ENCODE data around the gene CDHR5.
A peak's percentile ranks its signal among the peaks of the same experiment; 100 is the strongest.

The CDHR5 gene

DNA sequence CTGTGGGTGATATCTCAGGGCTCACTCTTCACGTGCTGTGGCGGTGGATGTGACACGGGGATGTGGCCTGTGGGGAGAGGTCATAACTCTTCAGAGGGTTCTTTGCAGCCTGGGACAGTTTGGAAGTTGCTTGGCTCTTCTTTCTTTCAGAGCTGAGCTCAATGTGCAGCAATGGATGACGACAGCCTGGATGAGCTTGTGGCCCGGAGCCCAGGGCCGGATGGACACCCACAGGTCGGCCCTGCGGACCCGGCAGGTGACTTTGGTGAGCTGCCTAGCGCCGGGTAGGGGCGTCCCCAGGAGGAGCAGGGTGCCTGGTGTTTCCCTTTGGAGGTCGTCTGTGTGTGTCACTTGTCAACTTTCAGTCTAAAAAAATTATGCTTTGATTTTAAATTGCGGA lies 43.4 kb downstream of the CDHR5 start:
- no peak for DNase-seq

DNA sequence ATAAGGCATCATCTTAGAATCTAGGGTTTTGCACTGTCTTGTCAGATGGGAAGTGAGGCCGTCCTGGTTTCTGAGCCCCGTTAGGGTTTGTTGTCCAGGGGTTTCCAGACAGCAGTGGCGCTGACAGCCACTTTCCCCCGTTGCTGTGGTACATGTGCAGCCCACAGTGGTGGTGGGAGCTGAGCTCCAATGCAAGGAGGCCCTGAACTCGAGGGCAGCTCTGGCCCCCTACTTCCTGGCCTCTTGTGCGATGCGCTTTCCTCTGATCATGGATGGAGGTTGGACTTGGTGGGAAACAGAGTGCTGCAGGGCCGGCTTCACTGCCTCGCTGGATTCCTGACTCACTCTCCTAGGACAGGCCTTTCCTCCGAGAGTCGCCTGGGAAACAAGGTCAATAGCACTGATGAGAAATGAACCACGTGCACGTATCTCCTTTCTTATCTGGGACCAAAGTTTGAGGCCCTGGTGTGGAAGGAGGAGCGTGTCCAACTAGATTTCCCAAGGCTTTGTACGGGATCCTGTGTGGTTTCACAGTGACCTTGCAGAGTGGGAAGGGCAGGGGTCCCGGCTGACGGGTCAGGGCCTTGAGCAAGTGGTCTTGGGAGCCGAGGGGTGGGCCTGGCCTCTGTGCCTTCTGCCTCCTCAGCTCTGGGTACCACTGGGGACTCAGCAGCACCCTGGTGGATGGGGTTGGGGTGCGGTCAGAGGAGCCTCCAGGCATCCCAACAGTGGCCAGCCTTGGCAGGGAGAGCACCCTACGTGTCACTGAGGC lies 44.7 kb downstream of the CDHR5 start:
- DNase-seq: no peak

- no peak for DNase-seq
These were observed 46.3 kb downstream of the CDHR5 start for GRCh38 chr11:578276-579035.

- DNase-seq: no peak
These were observed 47.2 kb downstream of the CDHR5 start for GRCh38 chr11:577611-577894.

- no peak for DNase-seq
These were observed 47.7 kb downstream of the CDHR5 start for GRCh38 chr11:576811-577610.

DNA sequence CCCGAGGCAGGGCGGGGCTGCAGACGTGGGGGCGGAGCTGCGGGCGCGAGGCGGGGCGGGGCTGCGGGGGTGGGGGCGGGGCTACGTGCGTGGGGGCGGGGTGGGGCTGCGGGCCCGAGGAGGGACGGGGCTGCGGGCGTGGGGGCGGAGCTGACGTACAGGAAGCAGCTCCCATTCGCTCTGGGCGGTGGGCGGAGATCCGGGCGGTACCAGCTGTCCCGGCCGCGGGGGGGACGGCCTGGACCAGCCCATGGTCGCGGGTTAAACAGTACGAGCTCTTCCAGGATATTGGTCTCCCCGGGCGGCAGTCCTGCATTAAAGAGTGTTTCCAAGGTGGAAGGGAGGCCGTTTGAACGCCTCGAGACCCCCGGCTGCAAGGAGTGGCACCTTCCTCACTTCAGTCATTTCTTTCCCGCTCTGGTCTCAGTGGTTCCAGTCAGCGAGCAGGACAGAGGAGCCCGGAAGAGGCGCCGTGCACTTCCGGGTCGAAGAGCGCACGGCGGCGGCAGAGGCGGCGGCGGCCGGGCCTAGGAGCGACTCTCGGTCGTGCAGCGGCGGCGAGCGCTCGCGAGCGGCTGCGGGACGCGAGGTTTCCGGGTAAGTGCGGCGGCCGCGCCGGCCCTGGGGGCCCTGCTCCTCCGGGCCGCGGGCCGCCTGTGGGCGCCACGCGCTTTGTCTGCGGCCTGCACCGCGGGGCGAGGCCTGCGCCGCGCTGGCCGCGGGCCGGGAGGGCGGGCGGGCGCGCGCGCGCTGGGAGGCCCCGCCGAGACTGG lies 48.6 kb downstream of the CDHR5 start, which contains the start of gene PHRF1:
Gene PHRF1 (plus strand): TSS at position 475 of the 773 bp plus-strand sequence. CDS start 5,043 bp downstream, outside the sequence.
- DNase-seq: peak; percentile 96

DNA sequence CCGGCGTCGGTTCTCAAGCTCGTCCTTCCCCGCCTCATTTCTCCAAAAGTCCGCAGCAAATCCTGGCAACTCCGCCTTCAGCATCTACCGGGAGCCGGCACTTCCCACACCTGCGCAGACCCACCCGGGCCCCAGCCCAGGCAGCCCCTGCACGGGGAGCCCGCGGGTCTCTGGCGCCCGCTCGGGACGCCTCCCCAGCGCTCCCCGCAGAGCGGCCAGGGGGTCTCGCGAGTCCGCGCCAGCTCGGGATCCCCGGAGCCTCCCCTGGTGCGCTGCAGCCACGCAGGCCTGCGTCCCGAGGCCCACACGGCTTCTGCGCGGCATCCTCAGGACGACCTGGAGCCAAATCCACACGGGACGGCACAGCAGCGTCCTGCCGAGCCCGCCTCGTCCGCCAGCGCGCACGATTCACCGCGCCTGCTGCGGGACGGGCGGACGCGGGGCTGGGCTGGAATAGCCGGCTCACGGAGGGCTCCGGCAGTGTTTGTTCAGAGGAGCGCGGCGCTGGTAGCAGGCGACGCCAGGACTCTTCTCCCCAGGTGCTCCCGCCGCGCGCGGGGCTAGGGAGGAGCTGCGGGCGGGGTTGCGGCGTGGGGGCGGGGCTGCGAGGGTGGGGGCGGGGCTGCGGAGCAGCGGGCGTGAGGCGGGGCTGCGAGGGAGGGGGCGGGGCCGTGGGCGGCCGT lies 49.3 kb downstream of the CDHR5 start:
- DNase-seq: no peak

DNA sequence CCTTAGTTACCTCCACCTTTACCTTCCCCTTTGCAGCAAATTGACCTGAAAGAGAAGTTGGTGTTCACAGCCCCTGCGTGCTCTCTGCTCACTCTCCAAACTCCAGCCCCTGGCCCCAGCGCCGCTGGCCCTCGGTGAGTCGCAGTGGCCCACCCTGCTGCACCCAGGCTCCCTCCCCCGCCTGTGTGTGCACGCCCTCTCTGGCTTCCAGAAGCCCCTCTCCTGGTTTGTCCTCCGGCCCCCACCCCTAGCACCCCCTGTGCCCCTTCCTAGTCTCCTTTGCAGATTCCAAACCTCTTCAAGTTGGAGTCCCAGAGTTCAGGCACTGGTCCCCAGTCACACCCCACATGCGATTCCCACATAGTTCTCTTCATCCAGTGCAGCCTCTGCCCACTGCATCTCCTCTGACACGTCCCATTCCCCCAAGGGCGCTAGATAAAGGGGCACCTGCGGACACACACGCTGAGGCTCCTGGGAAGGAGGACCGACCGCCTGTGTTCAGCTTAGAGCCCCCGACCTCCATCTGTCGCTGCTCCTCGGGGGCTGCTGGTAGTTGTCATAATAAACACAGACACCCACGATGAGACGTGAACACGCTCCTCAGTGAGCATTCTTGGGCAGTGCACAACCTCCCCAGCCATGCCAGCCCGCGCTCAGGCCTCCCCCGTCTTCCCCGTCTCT lies 50.0 kb downstream of the CDHR5 start:
- no peak for DNase-seq

GRCh38 chr11:574031-574570 lies 50.7 kb downstream of the CDHR5 start:
- peak; percentile 51 for DNase-seq

GRCh38 chr11:573146-573759 lies 51.5 kb downstream of the CDHR5 start:
- no peak for DNase-seq

- no peak for DNase-seq
These were observed 53.0 kb downstream of the CDHR5 start for GRCh38 chr11:571802-572185.

- no peak for DNase-seq
These were observed 55.4 kb downstream of the CDHR5 start for GRCh38 chr11:569158-569885.

- peak; percentile 96 for DNase-seq
These were observed 56.2 kb downstream of the CDHR5 start for GRCh38 chr11:568306-569157.

- no peak for DNase-seq
These were observed 57.0 kb downstream of the CDHR5 start for GRCh38 chr11:567629-568292.

DNA sequence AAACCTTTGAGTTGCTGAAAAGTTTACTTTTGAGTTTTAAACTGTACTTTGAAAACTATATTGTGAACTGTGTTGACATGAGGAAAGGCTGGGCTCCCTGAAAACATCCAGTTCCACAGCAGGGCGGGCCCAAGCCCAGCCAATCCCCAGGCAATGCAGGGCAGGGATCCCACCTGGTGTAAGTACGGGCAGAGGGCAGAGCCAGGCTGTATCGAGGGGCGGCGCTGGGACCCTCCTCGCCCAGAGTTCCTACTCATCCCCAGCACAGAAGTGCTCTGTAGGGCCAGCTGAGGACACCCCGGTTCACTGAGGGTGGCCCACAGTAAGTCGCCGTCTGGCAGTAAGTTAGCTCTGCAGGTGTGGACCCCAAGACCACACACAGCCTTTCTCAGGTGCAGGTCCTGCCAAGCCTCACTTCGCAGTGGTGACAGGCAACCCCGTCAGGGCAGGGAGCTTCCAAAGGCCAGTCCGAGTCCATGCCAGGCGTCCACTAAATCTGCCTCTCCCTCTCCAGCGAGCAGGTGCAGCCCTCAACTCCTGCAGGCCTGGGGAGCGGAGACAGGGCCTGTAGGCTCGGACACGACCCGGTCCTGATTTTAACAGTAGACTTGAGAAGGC lies 57.6 kb downstream of the CDHR5 start:
- DNase-seq: no peak
